ENCODE measurements around the gene SHC2.

The SHC2 gene

GRCh38 chr19:460877-461720, at the start of gene SHC2:
Gene SHC2 (minus strand): TSS chr19:461033. CDS start chr19:460996, 37 bp downstream.
- peak within 1 kb of the TSS; percentile 51 for H3K4me3 ChIP-seq (ENCODE audit: low read depth, low read length)
- ChIA-PET POLR2A (no interaction called here), CTCF (no interaction called here)
- no peak for DNase-seq (ENCODE audit: low read depth, low spot score)
- TF ChIP-seq CTCF (IDR thresholded peaks at IDR 0.05; ENCODE audit: insufficient read depth, low read length, missing control alignments): no peak

- no peak for DNase-seq (ENCODE audit: low read depth, low spot score)
- ChIA-PET CTCF (interaction anchor here (1.0 to 5.3 kb wide), 3 partner anchors 12 to 215 kb away, joined by 3 to 113 read pairs (median 63); partner anchors contain the start of gene CDC34), POLR2A (interaction anchor here (0.6 kb wide), 1 partner anchor 14 kb away, joined by 3 read pairs; no protein-coding TSS in a partner anchor)
- peak overlapping the region; percentile 95 for H3K4me3 ChIP-seq (ENCODE audit: low read depth, low read length)
- no peak for TF ChIP-seq CTCF (IDR thresholded peaks at IDR 0.05; ENCODE audit: insufficient read depth, low read length, missing control alignments)
Measured at GRCh38 chr19:508204-509150, 47.6 kb upstream of the SHC2 start.

- H3K4me3 ChIP-seq (ENCODE audit: low read depth, low read length): peak within 1 kb of the TSS; percentile 95
- no peak for TF ChIP-seq CTCF (IDR thresholded peaks at IDR 0.05; ENCODE audit: insufficient read depth, low read length, missing control alignments)
- ChIA-PET POLR2A (interaction anchor here (1.3 kb wide), 1 partner anchor 19 kb away, joined by 12 read pairs; no protein-coding TSS in a partner anchor), CTCF (interaction anchor here (0.9 to 5.6 kb wide), 20 partner anchors 8 to 240 kb away, joined by 3 to 88 read pairs (median 6); partner anchors contain the start of genes CDC34 and MADCAM1)
- no peak for DNase-seq (ENCODE audit: low read depth, low spot score)
Measured at GRCh38 chr19:507286-508203, 46.7 kb upstream of the SHC2 start, which contains the start of gene TPGS1. Gene TPGS1 (plus strand): TSS chr19:507497. CDS start chr19:507507, 10 bp downstream.

DNA sequence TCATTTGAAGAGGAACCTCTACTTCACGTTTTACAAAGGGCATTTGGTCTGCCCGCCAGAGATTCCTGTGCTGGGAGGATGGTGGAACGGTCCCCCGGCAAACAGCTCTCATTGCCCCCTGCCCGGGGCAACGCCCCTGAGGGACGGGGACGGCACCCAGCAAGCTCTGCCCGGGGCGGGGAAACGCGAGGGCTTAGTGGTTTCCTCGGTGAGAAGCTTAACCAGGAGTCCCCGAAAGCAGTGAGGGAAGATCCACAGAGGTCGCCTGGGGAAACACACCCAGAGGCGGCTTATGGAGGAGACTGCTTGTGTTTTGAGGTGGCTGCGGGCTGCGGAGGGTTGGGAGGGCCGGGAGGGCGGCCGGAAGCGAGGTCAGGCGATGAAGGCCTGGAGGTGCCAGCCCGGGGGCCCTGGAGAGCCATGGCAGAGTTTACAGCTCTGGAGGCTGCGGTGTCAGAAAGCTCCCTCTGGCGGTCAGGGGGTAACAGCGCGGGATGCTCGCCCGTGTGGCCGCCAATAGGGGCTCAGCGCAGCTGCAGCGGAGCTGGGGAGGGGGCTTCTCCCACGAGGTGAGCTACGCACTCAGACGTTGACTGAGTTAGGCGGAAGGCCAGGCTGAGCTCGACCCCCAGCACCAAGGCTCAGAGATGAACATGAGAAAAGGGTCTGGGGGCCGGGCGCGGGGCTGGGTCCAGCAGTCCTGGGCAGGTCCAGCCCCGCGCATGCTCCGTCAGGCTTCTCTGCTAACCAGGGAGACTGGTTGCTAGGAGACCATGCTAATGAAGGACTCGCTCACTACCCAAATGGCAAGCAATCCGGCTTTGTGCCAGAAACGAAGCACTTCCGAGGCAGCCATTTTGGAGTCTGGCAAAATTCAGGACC, 45.8 kb upstream of the SHC2 start:
- DNase-seq (ENCODE audit: low read depth, low spot score): peak; percentile 100
- POLR2A ChIA-PET: interaction anchor here (0.7 to 1.3 kb wide), 2 partner anchors 16 to 18 kb away, joined by 3 to 12 read pairs; no protein-coding TSS in a partner anchor

More for the DNA sequence above, 45.8 kb upstream of the SHC2 start:
- peak overlapping the region; percentile 95 for H3K4me3 ChIP-seq (ENCODE audit: low read depth, low read length)
- TF ChIP-seq CTCF (IDR thresholded peaks at IDR 0.05; ENCODE audit: insufficient read depth, low read length, missing control alignments): peak; percentile 100
- CTCF ChIA-PET: interaction anchor here (0.9 to 5.6 kb wide), 25 partner anchors 9 to 239 kb away, joined by 3 to 88 read pairs (median 5); partner anchors contain the start of genes CDC34 and MADCAM1
